Measurements from ENCODE around the gene PLCH1.
"Not testable (repeated sequence)": the region's sequence is repeated elsewhere in the genome, so short reads cannot be mapped to it uniquely, and the experiment has no call there.

PLCH1 gene

DNA sequence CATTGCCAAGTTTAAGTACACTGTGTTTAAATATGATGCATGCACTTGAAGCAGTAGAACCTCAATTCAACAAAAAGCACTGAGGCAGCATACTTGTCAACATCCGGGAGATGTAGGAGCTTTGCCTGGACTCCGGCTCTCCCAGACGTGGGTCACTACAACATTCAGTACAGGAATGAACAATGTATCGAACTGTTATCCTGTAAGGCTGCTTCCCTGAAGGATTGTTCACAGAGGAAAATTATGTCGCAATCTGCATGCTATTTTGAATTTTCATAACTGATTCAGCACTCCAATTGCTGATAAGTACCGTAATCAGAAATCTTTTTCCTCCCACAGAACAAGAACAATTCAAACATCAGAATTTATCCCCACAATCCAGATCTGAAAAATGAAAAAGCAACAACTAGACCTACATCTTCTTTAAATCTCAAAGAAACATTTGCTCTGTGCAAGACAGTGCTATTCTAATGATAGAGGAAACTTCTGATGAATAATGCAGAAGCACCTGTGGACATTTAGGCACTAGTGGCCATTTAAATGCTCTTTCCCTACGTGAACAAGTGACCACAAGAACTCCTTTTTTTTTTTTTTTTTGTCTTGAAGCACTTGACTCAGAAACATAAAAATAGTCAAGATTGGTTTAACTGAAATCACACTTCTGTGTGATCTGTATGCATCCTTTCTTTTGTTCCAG lies 113.4 kb downstream of the PLCH1 start:
- Histone ChIP-seq H3K27me3 (ENCODE audit: control insufficient read depth, insufficient read depth, low read length, poor library complexity, severe bottlenecking) (no peaks in the 10 kb centered on the region), H3K4me1 (ENCODE audit: control insufficient read depth, insufficient read depth, low read length) (no peaks in the 10 kb centered on the region), H3K4me3 (ENCODE audit: insufficient read depth, low read depth, low read length) (no peak overlapping the region), H3K27ac (ENCODE audit: insufficient read depth, low read depth, low read length, poor library complexity, severe bottlenecking) (no peak overlapping the region), H3K9me3 (ENCODE audit: control insufficient read depth, low read length) (no peaks in the 10 kb centered on the region), H3K36me3 (ENCODE audit: control insufficient read depth, insufficient read depth, low read length) (no peaks in the 10 kb centered on the region)
- 93 to 94% methylated on average over 7 of the region's 7 CpGs for WGBS, 2 experiments

DNA sequence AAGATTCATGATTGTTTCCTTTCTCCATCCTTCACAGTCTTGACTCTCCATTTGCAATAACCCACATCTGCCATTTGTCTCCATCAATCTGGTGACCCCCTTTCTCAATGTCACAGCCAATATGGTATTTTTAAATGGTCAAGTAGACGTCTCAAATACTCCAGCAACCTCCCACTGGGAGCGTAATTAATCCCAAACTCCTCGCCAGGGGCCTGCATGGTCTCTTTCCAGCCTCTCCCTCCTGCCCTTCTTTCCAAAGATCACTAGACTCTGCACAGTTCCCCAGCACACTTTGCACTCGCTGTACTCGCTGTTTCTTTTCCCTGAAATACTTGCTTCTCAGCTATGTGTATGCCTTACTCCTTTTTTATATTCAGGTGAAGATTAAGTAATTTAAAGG lies 115.3 kb downstream of the PLCH1 start:
- Histone ChIP-seq H3K4me3 (ENCODE audit: insufficient read depth, low read depth, low read length) (no peak overlapping the region), H3K9me3 (ENCODE audit: control insufficient read depth, low read length) (no peaks in the 10 kb centered on the region), H3K27me3 (ENCODE audit: control insufficient read depth, insufficient read depth, low read length, poor library complexity, severe bottlenecking) (no peaks in the 10 kb centered on the region), H3K27ac (ENCODE audit: insufficient read depth, low read depth, low read length, poor library complexity, severe bottlenecking) (no peak overlapping the region), H3K4me1 (ENCODE audit: control insufficient read depth, insufficient read depth, low read length) (no peaks in the 10 kb centered on the region), H3K36me3 (ENCODE audit: control insufficient read depth, insufficient read depth, low read length) (no peaks in the 10 kb centered on the region)
- 61% methylated on average over 5 of the region's 5 CpGs for WGBS, 2 experiments

DNA sequence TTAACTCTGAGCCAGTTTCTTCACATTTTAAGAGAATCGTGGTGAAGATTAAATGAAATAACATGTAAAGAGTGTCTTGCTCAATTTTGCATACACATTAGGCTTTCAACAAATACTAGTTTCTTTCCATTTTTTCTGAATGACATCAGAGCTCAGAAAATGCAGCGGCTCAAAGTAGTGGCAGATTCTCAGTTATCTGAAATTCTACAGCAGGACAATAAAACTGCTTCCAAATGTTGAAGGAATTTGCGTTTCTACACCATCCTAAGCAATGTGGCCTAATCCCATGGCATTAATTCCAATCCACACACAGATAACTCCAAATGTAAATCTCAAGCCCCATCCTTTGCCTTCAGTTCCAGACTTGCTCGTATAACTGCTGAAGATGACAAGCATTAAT lies 115.8 kb downstream of the PLCH1 start:
- no peaks in the 10 kb centered on the region for H3K9me3 ChIP-seq (ENCODE audit: control insufficient read depth, low read length)
- H3K36me3 ChIP-seq (ENCODE audit: control insufficient read depth, insufficient read depth, low read length): no peaks in the 10 kb centered on the region
- no peaks in the 10 kb centered on the region for H3K27me3 ChIP-seq (ENCODE audit: control insufficient read depth, insufficient read depth, low read length, poor library complexity, severe bottlenecking)
- no peaks in the 10 kb centered on the region for H3K4me1 ChIP-seq (ENCODE audit: control insufficient read depth, insufficient read depth, low read length)
- no peak overlapping the region for H3K4me3 ChIP-seq (ENCODE audit: insufficient read depth, low read depth, low read length)
- 90 to 95% methylated on average over 4 of the region's 4 CpGs for WGBS, 2 experiments
- no peak overlapping the region for H3K27ac ChIP-seq (ENCODE audit: insufficient read depth, low read depth, low read length, poor library complexity, severe bottlenecking)

DNA sequence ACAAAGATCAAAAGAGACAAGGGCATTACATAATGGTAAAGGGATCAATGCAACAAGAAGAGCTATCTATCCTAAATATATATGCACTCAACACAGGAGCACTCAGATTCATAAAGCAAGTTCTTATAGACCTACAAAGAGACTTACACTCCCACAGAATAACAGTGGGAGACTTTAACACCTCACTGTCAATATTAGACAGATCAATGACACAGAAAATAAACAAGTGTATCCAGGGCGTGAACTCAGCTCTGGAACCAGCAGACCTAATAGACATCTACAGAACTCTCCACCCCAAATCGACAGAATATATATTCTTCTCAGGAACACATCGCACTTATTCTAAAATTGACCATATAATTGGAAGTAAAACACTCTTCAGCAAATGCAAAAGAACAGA lies 122.2 kb downstream of the PLCH1 start:
- H3K27me3 ChIP-seq (ENCODE audit: control insufficient read depth, insufficient read depth, low read length, poor library complexity, severe bottlenecking); H3K9me3 ChIP-seq (ENCODE audit: control insufficient read depth, low read length); H3K4me3 ChIP-seq (ENCODE audit: insufficient read depth, low read depth, low read length); H3K27ac ChIP-seq (ENCODE audit: insufficient read depth, low read depth, low read length, poor library complexity, severe bottlenecking); H3K36me3 ChIP-seq (ENCODE audit: control insufficient read depth, insufficient read depth, low read length): not testable (repeated sequence)
- peaks cover 26% of the 10 kb centered on the region for H3K4me1 ChIP-seq (ENCODE audit: control insufficient read depth, insufficient read depth, low read length)
- 77 to 78% methylated on average over 3 of the region's 3 CpGs for WGBS, 2 experiments

DNA sequence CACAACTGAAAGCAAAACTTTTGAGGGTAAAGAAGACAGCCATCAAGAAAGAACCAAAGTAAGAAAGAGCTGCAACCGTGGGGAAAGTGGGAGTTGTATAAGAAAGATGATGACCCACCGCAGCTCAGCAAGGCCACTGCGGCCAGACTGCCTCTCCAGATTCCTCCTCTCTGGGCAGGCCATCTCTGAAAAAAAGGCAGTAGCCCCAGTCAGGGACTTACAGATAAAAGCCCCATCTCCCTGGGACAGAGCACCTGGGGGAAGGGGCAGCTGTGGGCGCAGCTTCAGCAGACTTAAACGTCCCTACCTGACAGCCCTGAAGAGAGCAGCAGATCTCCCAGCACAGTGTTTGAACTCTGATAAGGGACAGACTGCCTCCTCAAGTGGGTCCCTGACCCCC lies 124.3 kb downstream of the PLCH1 start:
- H3K4me1 ChIP-seq (ENCODE audit: control insufficient read depth, insufficient read depth, low read length): peaks cover 26% of the 10 kb centered on the region
- not testable (repeated sequence) for H3K9me3 ChIP-seq (ENCODE audit: control insufficient read depth, low read length); H3K4me3 ChIP-seq (ENCODE audit: insufficient read depth, low read depth, low read length); H3K36me3 ChIP-seq (ENCODE audit: control insufficient read depth, insufficient read depth, low read length); H3K27ac ChIP-seq (ENCODE audit: insufficient read depth, low read depth, low read length, poor library complexity, severe bottlenecking); H3K27me3 ChIP-seq (ENCODE audit: control insufficient read depth, insufficient read depth, low read length, poor library complexity, severe bottlenecking)
- WGBS, 2 experiments: 51% methylated on average over 5 of the region's 5 CpGs

DNA sequence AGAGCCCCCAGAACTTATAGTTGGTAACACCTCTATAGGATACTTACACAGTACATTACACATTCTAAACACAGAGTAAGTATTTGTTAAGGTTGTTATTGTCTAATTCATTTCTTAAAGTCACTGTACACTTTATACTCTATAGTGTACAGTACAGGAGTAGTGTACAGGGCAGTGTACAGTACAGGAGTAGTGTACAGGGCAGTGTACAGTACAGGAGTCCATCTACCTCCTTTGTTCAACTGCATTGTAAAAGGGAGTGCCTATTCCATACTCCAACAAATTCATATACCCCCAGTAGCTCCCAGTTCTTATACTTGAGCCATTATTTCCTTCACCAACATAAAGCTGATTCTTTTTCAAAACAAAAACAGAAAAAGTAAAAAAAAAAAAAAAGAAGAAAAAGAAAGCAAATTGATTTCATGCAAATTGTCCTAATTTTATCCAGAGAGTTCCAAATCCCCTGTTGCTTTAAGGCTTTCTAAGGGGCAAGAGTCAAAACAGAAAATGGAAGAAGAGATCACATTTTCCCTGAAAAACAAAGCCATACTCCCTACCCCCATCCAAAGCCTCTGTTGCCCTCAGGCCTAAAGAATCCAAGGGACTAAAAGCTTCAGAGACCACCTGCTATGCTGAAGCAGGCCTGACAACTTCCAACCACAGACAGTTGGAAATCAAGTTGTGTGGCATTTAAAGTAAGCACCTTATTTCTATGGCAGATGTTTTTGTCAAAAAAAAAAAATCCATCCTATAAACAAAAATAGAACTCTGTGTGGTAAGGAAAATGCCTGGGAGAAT lies 125.6 kb downstream of the PLCH1 start:
- no peaks in the 10 kb centered on the region for H3K36me3 ChIP-seq (ENCODE audit: control insufficient read depth, insufficient read depth, low read length)
- H3K4me1 ChIP-seq (ENCODE audit: control insufficient read depth, insufficient read depth, low read length): peaks cover 26% of the 10 kb centered on the region
- no peak overlapping the region for H3K27ac ChIP-seq (ENCODE audit: insufficient read depth, low read depth, low read length, poor library complexity, severe bottlenecking)
- peaks cover 12% of the 10 kb centered on the region for H3K9me3 ChIP-seq (ENCODE audit: control insufficient read depth, low read length)
- H3K4me3 ChIP-seq (ENCODE audit: insufficient read depth, low read depth, low read length): no peak overlapping the region
- H3K27me3 ChIP-seq (ENCODE audit: control insufficient read depth, insufficient read depth, low read length, poor library complexity, severe bottlenecking): no peaks in the 10 kb centered on the region

DNA sequence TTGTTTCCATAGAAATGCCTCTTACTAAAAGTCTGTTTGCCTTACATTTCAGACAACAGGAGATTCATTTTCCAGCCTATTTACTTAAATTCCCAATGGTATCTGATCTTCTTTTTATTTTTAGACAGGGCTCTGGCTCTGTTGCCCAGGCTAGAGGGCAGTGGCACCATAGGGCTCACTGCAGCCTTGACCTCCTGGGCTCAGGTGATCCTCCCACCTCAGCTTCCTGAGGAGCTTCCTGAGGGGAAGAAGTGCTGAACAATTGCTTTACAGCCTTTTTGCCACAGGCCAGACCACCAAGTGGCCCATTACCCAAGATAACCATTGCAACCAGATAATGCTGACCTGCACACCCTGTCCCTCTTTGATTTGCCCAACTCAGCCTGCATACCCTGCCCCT lies 126.3 kb downstream of the PLCH1 start:
- Histone ChIP-seq H3K9me3 (ENCODE audit: control insufficient read depth, low read length) (peaks cover 12% of the 10 kb centered on the region), H3K36me3 (ENCODE audit: control insufficient read depth, insufficient read depth, low read length) (no peaks in the 10 kb centered on the region), H3K27me3 (ENCODE audit: control insufficient read depth, insufficient read depth, low read length, poor library complexity, severe bottlenecking) (no peaks in the 10 kb centered on the region), H3K27ac (ENCODE audit: insufficient read depth, low read depth, low read length, poor library complexity, severe bottlenecking) (no peak overlapping the region), H3K4me3 (ENCODE audit: insufficient read depth, low read depth, low read length) (no peak overlapping the region), H3K4me1 (ENCODE audit: control insufficient read depth, insufficient read depth, low read length) (peaks cover 26% of the 10 kb centered on the region)

DNA sequence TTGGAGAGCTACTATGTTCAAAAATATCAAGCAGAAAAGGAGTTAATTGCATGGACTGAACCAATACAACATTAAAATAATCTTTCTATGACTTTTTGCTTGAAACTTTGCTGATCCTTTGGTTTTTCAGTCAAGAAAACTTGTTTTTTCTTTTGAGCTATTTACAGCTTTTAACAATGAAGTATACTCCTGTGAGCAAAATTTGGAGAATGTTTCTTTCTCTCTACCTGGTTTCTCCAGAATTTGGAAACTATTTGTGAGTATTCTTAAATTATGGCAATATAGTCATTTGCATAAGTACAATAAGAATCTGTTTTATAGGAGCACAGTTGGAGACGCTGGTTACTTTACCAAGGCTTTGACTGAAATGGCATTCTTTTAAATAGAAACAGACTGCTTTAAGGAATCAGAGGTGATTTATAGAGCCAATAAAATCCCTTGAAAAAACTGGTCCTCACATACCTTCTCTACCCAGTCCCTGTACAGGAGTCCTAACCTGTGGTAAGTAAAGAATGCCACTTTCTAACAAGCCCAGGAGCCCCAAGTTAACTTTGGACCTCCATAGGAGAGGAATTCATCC lies 127.4 kb downstream of the PLCH1 start:
- H3K4me3 ChIP-seq (ENCODE audit: insufficient read depth, low read depth, low read length): no peak overlapping the region
- H3K27me3 ChIP-seq (ENCODE audit: control insufficient read depth, insufficient read depth, low read length, poor library complexity, severe bottlenecking): no peaks in the 10 kb centered on the region
- H3K36me3 ChIP-seq (ENCODE audit: control insufficient read depth, insufficient read depth, low read length): no peaks in the 10 kb centered on the region
- peaks cover 26% of the 10 kb centered on the region for H3K4me1 ChIP-seq (ENCODE audit: control insufficient read depth, insufficient read depth, low read length)
- H3K9me3 ChIP-seq (ENCODE audit: control insufficient read depth, low read length): peaks cover 12% of the 10 kb centered on the region
- 100% methylated on average over 1 of the region's 1 CpG; no CpG with 5 or more reads in 1 of the 2 experiments for WGBS, 2 experiments
- no peak overlapping the region for H3K27ac ChIP-seq (ENCODE audit: insufficient read depth, low read depth, low read length, poor library complexity, severe bottlenecking)

DNA sequence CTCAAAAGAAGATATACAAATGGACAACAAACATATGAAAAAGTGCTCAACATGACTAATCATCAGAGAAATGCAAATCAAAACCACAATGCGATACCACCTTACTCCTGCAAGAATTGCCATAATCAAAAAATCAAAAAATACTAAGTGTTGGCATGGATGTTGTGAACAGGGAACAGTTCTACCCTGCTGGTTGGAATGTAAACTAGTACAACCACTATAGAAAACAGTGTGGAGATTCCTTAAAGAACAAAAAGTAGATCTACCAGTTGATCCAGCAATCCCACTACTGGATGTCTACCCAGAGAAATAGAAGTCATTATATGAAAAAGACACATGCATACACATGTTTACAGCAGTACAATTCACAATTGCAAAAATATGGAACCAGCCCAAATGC lies 129.7 kb downstream of the PLCH1 start:
- not testable (repeated sequence) for H3K36me3 ChIP-seq (ENCODE audit: control insufficient read depth, insufficient read depth, low read length)
- 100% methylated on average over 1 of the region's 1 CpG for WGBS, 2 experiments
- H3K9me3 ChIP-seq (ENCODE audit: control insufficient read depth, low read length): peaks cover 12% of the 10 kb centered on the region

DNA sequence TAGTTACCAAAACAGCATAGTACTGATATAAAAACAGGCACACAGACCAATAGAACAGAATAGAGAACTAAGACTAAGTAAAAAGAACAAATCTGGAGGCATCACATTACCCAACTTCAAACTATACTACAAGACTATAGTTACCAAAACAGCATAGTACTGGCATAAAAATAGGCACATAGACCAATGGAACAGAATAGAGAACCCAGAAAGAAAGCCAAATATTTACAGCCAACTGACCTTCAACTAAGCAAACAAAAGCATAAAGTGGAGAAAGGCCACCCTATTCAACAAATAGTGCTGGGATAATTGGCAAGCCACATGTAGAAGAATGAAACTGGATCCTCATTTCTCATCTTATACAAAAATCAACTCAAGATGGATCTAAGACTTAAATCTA lies 130.5 kb downstream of the PLCH1 start:
- not testable (repeated sequence) for H3K36me3 ChIP-seq (ENCODE audit: control insufficient read depth, insufficient read depth, low read length)
- peaks cover 12% of the 10 kb centered on the region for H3K9me3 ChIP-seq (ENCODE audit: control insufficient read depth, low read length)

More for the DNA sequence above, 129.7 kb downstream of the PLCH1 start:
- peaks cover 19% of the 10 kb centered on the region for H3K4me1 ChIP-seq (ENCODE audit: control insufficient read depth, insufficient read depth, low read length)
- H3K27ac ChIP-seq (ENCODE audit: insufficient read depth, low read depth, low read length, poor library complexity, severe bottlenecking); H3K4me3 ChIP-seq (ENCODE audit: insufficient read depth, low read depth, low read length); H3K27me3 ChIP-seq (ENCODE audit: control insufficient read depth, insufficient read depth, low read length, poor library complexity, severe bottlenecking): not testable (repeated sequence)

More for the DNA sequence above, 130.5 kb downstream of the PLCH1 start:
- not testable (repeated sequence) for H3K27ac ChIP-seq (ENCODE audit: insufficient read depth, low read depth, low read length, poor library complexity, severe bottlenecking); H3K27me3 ChIP-seq (ENCODE audit: control insufficient read depth, insufficient read depth, low read length, poor library complexity, severe bottlenecking); H3K4me3 ChIP-seq (ENCODE audit: insufficient read depth, low read depth, low read length)
- H3K4me1 ChIP-seq (ENCODE audit: control insufficient read depth, insufficient read depth, low read length): peaks cover 11% of the 10 kb centered on the region
